Prostate gland (tissue), 2 donors: ENCODE data around the gene ARGLU1. TPM values are rescaled to one million over a fixed set of nuclear protein-coding genes. Genes with fewer than 3 reads are reported as not detected.

ENCODE experiments used
- DNase-seq: peaks from one replicate; pipeline ENCODE4 v3.0.0-alpha.2; 2019; ENCODE audit warnings: low spot score
- H3K27ac ChIP-seq, 2 donors: fragments of 200-600 bp; sonication (generic); 2 replicates each; pipeline ENCODE4 v1.5.1; 2017 to 2019
- H3K27me3 ChIP-seq: fragments of 200-600 bp; sonication (generic); replicated peaks from 2 replicates; pipeline ENCODE4 v1.5.1; 2019; ENCODE audit not compliant: insufficient read depth
- H3K36me3 ChIP-seq, 2 donors: fragments of 200-600 bp; sonication (generic); 1 replicate in 1 of 2; 2 replicates in 1 of 2; pipeline versions ENCODE4 v1.5.1 to v1.8.1; 2017 to 2019
- H3K4me1 ChIP-seq: fragments of 200-600 bp; sonication (generic); replicated peaks from 2 replicates; pipeline ENCODE4 v1.5.1; 2019
- H3K4me3 ChIP-seq, 2 donors: fragments of 200-600 bp; sonication (generic); 2 replicates each; pipeline ENCODE4 v1.5.1; 2017 to 2019
- H3K9me3 ChIP-seq: fragments of 200-600 bp; sonication (generic); 2 replicates; pipeline ENCODE4 v1.5.1; 2017
- POLR2A ChIP-seq: fragments of 450-650 bp; IDR thresholded peaks from one replicate; pipeline ENCODE4 v1.6.1; 2016; ENCODE audit warnings: antibody characterized with exemption, mild to moderate bottlenecking
- POLR2AphosphoS5 ChIP-seq: sonication (generic); formaldehyde crosslinking; IDR thresholded peaks from one replicate; pipeline ENCODE4 v1.6.1; 2017; ENCODE audit warnings: antibody characterized with exemption
- WGBS: methylation state at CpG from one replicate; pipeline ENCODE4 v1.1.5; 2018; 5-methylcytosine and 5-hydroxymethylcytosine counted together
- intact Hi-C: fragments of 100-400 bp; cut with DNase I; formaldehyde crosslinking; loops from one replicate; pipeline ENCODE4 v1.14.2; 2022
- total RNA-seq, 2 donors: library from RNA; depleted of rRNA; stranded (reverse); fragments of >200 nt; gene quantifications; one replicate each; pipeline ENCODE4 v1.1.0, GENCODE V29; 2016
- TF ChIP-seq, protein P1 (sequence below), 4 experiments: fragments of 200-600 bp in 2 of 4; fragments of 450-650 bp in 2 of 4; sonication (generic) in 2 of 4; IDR thresholded peaks; 1 replicate in 3 of 4; 2 replicates in 1 of 4; pipeline ENCODE4 v1.5.1; 2016 to 2019; ENCODE audit warnings: antibody characterized with exemption in 4 of 4, mild to moderate bottlenecking in 2 of 4, moderate library complexity in 2 of 4

ARGLU1 gene
- total RNA-seq, 2 donors from 2014 or later, result 52.1 to 95.9 TPM

- TF ChIP-seq POLR2AphosphoS5 (no peak), POLR2A (no peak)
- TF ChIP-seq, protein P1, sequence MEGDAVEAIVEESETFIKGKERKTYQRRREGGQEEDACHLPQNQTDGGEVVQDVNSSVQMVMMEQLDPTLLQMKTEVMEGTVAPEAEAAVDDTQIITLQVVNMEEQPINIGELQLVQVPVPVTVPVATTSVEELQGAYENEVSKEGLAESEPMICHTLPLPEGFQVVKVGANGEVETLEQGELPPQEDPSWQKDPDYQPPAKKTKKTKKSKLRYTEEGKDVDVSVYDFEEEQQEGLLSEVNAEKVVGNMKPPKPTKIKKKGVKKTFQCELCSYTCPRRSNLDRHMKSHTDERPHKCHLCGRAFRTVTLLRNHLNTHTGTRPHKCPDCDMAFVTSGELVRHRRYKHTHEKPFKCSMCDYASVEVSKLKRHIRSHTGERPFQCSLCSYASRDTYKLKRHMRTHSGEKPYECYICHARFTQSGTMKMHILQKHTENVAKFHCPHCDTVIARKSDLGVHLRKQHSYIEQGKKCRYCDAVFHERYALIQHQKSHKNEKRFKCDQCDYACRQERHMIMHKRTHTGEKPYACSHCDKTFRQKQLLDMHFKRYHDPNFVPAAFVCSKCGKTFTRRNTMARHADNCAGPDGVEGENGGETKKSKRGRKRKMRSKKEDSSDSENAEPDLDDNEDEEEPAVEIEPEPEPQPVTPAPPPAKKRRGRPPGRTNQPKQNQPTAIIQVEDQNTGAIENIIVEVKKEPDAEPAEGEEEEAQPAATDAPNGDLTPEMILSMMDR (IDR thresholded peaks at IDR 0.05), result no peak
- Histone ChIP-seq H3K27ac (no peak overlapping the region), H3K4me1 (no peaks in the 10 kb centered on the region), H3K9me3 (no peaks in the 10 kb centered on the region), H3K36me3 (no peaks in the 10 kb centered on the region), H3K27me3 (no peaks in the 10 kb centered on the region), H3K4me3 (no peak overlapping the region)
- intact Hi-C loops, result no loop called here
- no peak for DNase-seq
- WGBS, result 70% methylated on average over 6 of the region's 6 CpGs
These were observed 32.2 kb upstream of the ARGLU1 start for GRCh38 chr13:106599875-106600797.

DNA sequence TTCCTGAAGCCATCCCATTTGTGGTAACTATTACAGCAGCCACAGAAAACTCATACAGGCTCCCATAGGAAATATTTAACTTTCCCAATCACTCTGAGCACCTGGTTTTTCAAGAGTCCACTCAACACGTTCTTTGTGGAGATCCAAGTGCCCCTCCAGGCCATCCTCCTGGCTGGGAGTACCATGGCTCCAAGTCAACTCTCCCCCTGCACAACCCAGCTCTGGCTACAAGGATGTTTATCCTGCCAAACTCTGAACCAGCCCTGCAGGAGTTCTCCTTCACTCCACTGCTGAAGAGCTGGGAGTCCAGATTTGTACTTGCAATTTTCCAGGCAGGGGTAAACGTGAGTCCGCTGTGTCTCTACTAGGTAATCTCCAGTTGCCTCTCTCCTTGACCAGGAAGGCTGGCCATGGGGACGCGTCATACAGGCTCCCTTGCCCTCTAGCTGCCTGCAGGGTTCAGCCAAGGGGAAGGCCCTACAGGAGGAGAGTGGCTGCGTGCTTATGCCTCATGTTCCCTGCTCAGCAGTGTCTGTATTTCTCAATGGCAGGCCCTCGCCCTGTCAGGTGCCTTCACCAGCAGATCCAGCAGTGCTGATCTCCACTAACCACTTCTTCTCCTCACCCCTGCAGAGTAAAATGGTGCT lies 29.9 kb upstream of the ARGLU1 start:
- no peaks in the 10 kb centered on the region for H3K4me1 ChIP-seq
- no peaks in the 10 kb centered on the region for H3K27me3 ChIP-seq
- WGBS, result 89% methylated on average over 7 of the region's 7 CpGs
- no peaks in the 10 kb centered on the region for H3K36me3 ChIP-seq
- TF ChIP-seq POLR2A (no peak), POLR2AphosphoS5 (no peak)
- TF ChIP-seq, protein P1 (IDR thresholded peaks at IDR 0.05), result no peak
- no peak overlapping the region for H3K4me3 ChIP-seq
- no peaks in the 10 kb centered on the region for H3K9me3 ChIP-seq
- no peak overlapping the region for H3K27ac ChIP-seq
- intact Hi-C loops, result no loop called here
- no peak for DNase-seq

- Histone ChIP-seq H3K27ac (no peak overlapping the region), H3K4me1 (no peaks in the 10 kb centered on the region), H3K9me3 (no peaks in the 10 kb centered on the region), H3K4me3 (no peak overlapping the region), H3K36me3 (no peaks in the 10 kb centered on the region), H3K27me3 (no peaks in the 10 kb centered on the region)
- WGBS, result 98% methylated on average over 5 of the region's 5 CpGs
- TF ChIP-seq POLR2A, result no peak
- TF ChIP-seq, protein P1 (IDR thresholded peaks at IDR 0.05), result no peak
- no peak for TF ChIP-seq POLR2AphosphoS5
- intact Hi-C loops, result no loop called here
- DNase-seq, result no peak
These were observed 29.2 kb upstream of the ARGLU1 start for GRCh38 chr13:106597186-106597585.

DNA sequence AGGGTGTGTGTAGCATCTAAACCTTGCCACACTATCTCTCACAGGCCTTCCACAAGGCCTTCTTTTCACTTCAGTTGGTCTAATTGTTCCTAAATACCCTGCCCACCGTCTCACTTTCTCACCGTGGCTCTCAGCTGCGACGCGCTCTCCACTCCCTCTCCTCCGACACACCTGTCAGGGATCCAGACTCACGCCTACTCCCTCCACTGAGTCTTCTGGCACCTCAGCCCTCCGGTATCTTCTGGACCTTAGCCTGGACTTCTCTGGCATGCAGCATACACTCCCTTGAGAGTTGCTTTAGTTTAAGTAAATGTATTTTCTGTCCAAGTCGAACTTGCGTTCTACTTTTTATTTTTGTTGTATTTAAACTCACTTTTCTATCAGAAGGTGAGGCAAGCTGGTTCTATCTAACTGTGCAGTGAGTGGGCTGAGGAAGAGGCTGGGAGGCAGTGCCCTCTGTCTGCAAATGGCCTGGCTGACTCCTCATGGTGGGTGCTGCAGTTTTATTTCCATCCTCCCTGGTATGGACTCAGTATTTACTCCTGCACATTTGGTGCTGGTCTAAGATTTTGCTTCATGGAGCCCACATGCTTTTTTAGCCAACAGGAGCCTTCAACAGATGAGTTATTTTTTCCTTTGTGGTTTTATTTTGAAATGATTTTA lies 28.5 kb upstream of the ARGLU1 start:
- Histone ChIP-seq H3K36me3 (no peaks in the 10 kb centered on the region), H3K27ac (no peak overlapping the region), H3K9me3 (no peaks in the 10 kb centered on the region), H3K4me1 (no peaks in the 10 kb centered on the region), H3K4me3 (no peak overlapping the region), H3K27me3 (no peaks in the 10 kb centered on the region)
- 62% methylated on average over 10 of the region's 10 CpGs for WGBS
- no peak for DNase-seq
- intact Hi-C loops, result no loop called here
- TF ChIP-seq, protein P1 (IDR thresholded peaks at IDR 0.05), result no peak
- TF ChIP-seq POLR2A, result no peak
- no peak for TF ChIP-seq POLR2AphosphoS5
